CD4-positive, alpha-beta T cell treated with Interleukin-2 at 100 ng/mL for 4 hours (primary cell): ENCODE measurements around the gene GSK3B.

Experiments used
- DNase-seq: peaks from one replicate; pipeline ENCODE4 v3.0.0-alpha.2; 2020; ENCODE audit warnings: low spot score

Gene GSK3B

DNA sequence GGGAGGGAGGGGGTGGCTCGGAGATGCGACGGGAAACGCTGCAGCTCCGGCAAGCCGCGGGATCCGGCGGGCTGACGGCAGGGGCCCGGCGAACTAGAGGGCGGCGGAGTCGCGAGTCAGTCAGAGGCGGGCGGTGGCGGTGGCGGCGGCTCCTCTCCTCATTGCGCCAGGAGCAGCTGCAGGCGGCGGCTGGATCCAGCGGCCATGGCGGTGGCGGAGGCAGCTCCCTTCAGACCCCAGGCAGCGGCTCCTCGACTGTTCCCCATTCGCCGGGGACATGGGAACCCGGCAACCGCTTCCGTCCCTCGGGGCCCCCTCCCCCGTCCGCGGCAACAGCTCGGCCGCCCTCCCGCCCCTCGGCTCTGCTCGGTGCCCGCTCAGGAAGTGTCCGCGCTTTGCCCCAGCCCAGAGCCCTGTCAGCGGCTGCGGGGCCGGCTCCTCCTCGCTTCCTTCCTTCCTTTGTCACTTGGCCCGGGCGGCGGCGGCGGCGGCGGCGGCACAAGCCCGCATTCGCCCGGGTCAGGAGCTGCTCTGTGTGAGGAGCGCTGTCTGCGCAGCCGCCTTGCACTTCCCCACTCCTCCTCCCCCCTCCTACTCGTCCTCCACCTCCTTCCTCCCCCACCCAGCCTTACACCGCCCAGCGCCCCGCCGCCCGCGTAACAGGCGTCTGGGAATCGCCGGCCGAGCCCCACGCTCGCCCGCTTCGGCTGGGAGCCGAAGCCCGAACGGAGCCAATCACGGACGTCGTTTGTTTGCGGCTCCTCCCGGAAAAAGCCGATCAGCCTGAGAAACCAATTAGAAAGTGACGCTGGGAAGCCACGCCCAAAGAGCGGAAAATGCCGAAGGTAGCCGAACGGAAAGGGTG lies at the start of gene GSK3B:
Gene GSK3B (minus strand): TSS at position 537 of the 865 bp plus-strand sequence. CDS start 1,013 bp downstream, outside the sequence.
- peak; percentile 64 for DNase-seq

DNA sequence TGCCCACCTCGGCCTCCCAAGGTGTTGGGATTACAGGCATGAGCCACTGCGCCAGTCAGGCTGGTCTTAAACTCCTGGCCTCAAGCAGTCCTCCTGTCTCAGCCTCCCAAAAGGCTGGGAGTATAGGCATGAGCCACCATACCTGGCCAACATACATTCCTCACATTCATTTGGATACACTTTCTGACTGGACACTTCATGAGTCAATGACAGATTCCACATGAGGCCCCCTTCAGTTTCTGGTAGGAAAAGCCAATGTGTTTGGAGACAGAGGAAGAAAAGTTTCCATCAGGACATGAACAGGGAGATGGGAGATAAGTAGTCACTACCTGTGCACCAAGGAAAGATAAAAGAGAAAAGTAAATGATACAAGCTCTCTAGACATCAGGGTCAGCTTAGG lies 49.4 kb upstream of the GSK3B start:
- no peak for DNase-seq

DNA sequence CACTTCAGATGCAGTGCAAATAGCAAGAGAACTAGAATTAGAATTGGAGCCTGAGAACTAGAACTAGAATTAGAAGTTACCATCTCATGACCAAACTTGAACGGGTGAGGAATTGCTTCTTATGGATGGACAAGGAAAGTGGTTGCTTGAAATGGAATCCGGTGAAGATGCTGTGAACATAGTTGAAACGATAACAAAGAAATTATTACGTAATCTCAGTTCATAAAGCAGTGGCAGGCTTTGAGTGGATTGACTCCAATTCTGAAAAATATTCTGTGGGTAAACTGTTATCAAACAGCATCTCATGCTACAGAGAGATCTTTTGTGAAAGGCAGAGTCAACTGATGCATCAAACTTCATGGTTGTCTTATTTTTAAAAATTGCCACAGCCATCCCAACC lies 48.0 kb upstream of the GSK3B start:
- DNase-seq: no peak

DNA sequence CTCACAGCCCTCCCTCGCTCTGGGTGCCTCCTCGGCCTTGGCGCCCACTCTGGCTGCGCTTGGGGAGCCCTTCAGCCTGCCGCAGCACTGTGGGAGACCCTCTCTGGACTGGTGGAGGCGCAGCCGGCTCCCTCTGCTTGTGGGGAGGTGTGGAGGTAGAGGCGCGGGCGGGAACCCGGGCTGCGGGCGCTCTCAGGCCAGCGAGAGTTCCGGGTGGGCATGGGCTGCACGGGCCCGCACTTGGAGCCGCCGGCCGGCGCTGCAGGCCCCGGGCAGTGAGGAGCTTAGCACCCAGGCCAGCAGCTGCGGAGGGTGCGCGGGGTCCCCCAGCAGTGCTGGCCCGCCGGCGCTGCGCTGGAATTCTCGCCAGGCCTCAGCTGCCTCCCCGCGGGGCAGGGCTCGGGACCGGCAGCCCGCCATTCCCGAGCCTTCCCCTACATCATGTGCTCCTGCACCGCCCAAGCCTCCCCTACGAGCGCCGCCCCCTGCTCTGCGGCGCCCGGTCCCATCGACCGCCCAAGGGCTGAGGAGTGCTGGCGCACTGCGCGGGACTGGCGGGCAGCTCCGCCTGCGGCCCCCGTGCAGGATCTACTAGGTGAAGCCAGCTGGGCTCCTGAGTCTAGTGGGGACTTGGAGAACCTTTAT lies 46.0 kb upstream of the GSK3B start:
- no peak for DNase-seq

DNA sequence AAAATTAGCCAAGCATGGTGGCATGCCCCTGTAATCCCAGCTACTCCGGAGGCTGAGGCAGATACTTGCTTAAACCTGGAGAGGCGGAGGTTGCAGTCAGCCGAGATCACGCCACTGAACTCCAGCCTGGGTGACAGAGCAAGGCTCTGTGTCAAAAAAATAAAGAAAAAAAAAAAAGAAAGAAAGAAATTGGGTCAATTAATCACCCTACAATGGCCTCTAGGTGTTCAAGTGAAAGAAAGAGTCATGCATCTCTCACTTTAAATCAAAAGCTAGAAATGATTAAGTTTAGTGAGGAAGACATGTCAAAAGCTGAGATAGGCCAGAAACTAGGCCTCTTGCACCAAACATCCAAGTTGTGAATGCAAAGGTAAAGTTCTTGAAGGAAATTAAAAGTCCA lies 44.9 kb upstream of the GSK3B start:
- DNase-seq: no peak

DNA sequence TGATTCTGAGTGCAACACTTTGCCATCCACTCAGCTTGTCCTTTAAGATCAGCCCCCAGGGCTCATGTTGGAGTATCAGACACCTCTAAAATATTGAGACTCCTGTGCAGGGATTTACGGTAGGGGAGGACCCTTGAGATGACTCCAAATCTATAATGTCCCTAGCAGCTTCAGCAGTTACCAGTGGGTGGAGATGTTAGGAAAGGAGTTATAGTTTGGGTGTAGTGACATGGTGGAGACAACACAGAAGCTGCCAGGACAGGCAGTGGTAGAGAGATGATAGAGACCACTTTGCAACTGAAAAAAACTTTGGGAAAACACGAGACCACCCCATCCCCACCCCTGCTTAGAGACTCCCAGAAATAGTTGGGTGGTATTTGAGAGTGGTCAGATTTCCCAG lies 43.3 kb upstream of the GSK3B start:
- DNase-seq: no peak

DNA sequence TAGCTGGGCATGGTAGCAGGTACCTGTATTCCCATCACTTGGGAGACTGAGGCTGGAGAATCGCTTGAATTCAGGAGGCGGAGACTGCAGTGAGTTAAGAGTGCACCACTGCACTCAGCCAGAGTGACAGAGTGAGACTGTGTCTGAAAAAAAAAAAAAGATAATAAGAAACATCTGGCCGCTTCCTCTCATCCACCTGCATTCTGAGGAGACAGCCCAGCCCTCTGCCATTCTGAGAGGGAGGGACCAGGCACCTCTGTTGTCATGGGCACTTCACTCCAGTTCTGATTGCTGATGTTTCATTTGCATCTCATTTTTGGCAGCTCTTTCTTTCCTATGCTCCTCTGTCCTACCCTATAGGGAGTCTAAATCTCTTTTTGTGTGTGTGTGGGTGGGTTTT lies 36.4 kb upstream of the GSK3B start:
- no peak for DNase-seq

DNA sequence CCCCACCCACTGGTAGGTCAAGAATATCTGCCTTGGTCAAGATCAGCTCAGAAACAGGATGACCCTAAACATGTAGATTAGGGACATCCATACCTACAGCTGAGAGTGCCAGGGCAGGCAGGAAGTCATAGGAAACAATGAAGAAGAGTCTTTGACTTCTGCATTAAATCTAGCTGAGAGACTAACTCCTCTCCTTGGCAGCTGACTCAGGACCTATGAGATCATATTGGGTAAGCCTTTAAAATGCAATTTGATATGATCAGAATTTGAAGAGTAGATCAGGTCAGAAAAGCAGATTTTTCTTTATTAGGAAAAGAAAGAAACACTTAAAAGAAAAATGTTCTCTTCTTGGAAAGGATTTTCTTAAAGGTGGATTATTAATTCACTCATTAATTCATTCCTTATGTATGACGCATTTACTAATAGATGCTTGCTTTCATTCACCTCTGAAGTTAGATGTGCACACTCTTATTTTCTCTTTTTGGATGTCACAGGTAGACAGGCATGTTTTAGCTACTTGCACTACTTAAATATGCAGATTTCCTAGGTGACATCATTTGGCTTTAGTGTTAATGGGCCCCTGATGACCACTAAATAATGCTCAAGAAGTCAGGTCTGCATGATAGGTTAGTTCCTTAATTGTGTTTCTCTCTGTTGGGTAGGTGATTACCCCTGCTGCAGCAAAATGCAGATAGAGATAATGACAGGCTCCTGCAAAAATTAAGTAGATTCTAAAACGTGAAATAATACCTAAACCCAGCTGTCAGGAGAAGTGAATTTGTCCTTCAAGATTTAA lies 35.7 kb upstream of the GSK3B start:
- DNase-seq: no peak

DNA sequence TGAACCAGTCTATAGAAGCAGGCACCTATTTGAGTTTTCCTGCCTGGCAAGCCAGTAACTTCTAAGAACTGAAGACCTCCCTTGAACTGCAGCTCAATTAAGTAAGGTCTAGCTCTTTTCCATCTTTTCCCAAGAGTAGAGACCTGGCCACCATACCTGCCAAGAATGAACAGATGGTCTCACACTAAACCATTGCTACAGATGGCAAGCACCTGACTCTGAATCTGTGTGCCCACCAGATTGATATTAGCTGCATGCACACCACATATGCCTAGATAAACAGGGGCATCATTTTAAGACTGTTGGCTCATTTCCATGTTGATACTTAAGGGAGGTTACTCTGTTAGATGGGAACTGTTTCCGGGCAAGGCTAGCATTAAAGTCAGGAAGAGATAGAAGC lies 34.8 kb upstream of the GSK3B start:
- no peak for DNase-seq

DNA sequence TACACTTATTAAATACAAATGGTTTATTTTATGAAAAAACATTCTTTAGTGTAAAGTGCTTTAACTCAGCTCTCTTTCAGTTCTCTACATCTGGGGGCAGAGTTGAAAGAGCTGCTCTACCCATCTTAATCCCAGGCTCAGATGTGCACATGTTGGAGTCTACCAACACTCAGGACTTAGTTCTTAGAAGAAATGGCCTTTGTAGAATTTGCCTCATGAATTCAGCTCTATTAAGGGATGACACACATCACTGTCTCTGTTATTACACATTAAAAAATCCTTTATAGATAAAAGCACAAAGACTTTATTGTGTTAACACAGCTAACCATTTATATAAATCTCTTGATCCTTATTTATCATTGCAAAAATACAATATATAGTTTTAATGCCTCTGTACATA lies 31.7 kb upstream of the GSK3B start:
- no peak for DNase-seq

DNA sequence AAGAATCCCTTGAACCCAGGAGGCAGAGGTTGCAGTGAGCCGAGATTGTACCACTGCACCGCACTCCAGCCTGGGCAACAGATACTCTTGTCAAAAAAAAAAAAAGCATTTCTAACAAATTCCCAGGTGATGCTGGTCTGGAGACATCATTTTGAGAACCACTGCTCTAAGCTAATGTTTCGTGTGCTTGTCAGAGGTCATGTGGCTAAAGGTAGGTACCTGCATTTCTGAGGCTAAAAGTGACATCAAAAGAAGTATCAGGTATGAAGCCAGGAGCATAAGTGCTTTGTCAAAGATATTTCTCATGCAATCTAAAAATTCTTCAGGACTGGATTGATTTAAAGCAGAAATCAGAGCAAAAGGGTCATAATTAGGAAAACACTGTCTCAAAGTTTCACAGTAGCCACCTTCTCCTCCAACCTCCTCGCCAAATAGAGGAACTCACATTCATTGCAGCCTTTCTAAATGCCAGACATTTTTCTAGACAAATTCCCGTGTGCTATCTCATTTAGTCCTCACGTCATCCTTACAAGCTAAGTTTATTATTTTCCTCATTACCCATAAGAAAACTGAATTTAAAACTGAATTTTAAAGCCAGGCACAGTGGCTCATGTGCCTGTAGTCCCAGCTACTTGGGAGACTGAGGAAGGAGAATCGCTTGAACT lies 25.7 kb upstream of the GSK3B start:
- DNase-seq: no peak

DNA sequence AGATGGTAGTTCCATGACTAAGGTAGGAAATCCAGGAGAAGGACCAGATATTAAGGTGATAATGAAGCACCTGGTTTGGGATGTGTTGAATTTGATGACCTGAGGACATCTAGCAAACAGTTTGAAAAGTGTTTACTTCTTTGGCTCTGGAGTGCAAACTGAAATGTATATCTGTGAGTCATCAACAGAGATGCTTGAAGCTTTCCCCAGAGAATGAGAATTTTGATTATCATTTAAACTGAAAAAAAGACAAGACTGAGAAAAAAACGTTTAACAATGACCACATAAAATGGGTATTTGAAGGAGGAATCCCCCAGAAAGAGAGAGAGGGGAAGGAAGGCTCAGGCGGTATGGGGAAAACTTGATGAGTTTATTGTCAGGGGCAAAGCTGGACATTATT lies 20.7 kb upstream of the GSK3B start:
- no peak for DNase-seq

DNA sequence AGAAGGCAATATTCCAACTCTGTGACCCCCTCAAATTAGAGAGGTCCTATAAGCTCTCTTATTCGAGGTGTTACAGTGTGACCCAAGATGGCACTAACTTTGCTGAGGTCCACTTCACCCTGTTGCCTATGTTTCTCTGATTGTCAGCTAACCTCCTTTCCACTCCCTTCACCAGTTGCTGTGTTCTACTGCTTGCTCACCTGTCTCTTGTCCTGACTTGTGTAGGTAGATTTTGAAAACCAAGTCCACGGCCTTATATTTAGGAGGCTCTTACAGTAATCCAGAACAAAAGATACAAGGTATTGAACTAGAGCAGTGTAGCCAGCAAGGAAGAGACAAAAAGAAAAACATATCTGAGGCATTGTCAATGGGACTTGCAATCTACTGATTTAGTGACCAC lies 20.1 kb upstream of the GSK3B start:
- no peak for DNase-seq

DNA sequence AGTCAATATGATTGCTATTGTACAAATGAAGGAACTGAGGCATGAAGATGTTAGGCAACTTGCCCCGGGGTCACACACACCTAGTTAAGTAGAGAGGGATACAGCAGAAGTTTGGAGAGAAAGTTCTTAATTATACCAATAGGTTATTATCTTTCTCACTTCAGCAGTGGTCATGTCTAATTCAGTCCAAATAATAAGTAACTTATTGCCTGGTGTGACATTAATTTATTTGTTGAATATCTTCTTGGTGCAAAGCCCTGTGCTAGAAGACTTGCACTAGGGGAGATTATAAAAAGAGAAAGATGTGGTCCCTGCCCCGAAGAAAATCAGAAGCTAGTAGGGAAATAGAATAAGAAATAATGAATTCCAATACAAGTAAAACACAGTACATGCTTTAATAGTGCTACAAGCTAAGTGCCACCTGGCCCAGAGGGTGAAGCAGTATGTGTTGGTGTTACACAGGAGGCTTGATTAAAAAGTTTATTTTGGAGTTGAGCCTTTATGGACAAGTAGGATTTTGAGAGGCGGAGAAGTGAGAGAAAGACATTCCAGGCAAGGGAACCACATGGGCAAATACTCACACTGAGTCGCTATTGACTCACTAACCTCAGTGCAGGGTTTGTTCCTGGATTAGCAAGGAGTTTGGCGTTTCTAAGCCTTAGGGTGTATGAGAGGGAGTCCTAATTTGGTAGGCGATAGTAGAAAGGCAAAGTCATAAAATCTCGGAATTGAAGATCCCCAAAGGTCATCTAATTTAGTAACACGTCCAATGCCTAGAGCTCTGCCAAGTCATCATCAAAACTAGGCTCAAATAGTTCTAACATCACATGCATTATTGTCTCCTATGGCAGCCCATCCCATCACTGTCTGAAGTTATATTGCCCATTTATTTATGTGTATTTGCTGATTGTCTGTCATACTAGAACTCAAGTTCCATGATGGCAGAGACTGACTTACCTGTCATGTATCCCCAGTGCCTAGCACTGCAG lies 19.2 kb upstream of the GSK3B start:
- no peak for DNase-seq

DNA sequence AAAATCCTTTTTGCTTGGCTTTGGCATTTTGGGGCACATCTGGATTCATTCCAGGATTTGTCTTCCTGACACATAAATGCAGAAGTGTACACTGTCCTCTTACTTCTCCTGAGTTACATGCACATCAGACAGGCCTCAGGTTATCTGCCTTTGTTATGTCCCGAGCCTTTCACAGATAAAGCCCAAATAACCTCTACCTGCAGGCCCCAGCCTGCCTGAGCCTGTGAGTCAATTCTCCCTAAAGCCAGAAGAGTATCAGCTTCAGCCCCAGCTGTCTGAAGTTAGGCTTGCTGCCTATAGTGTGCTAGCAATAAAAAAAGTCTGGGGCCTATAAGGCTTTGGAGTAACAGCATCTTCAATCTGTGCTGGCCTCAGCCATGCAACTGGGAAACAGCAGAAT lies 17.7 kb upstream of the GSK3B start:
- DNase-seq: no peak

DNA sequence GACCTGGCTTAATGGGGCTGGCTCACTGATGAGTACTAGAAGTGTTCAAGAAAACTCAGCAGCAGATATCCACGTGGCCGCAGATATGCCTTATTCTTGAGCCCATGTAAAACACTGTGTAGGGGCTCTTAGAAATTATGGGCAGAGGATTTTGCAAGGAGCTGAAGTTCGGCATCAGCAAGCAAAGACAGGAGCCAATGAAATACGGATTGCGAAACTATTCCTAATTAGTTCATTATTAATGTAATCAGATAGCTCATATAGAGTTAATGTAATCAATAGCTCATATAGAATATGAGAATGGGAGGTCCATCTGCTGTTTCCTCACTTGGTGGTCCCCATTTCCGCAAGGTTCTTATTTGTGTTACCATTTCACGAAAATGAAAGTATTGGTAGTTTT lies 9.0 kb upstream of the GSK3B start:
- DNase-seq: no peak

DNA sequence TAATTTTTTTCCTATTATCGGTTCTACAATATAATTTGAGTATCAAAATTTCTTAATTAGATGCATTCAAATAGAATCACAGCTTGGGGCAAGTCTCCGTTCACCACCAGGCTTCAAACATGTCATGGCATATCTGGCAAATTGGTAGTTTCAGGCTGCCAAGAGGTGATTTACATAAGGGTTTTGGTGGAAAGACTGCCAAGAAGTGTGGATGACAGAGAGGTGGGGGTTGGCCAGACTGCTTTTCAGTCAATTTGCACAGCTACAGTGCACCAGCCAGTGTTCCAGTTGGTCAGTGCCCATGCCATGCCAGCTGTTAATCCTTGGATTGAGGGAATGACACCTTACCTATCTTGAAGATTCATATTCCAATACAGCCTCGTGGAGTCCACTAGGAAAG lies 8.4 kb upstream of the GSK3B start:
- DNase-seq: no peak

DNA sequence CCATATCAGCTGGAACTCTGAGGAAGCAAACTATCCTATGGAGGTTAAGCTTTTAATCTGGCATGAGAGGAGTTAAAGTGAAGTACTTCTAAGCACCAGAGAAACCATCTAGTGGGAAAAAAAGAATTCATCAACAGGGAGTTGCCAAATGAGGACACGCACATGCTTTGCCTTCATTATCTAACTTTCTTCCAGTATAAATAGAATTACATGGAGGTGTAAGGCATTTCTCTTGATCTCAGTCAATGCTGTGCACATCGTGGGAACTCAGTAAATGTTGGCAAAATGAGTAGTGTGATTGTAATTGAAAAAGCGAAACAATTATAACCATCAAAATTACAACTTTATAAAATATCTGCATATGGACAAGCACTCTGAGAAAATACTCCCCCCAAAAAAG lies 8.0 kb upstream of the GSK3B start:
- no peak for DNase-seq

DNA sequence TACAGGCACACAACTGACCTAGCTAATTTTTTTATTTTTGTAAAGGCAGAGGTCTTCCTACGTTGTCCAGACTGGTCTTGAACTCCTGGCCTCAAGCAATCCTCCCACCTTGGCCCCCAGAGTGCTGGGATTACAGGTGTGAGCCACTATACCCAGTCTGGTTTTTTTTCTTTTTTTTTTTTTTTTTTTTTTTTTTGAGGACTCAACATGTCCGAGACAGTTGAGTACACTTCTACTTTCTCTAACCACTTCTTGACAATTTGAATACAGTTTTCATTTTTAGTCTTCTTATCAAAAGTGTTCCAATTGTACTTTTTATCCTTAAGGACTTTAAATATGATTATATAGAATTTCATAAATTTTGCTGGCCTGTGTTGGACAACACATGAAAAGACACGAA lies 7.4 kb upstream of the GSK3B start:
- no peak for DNase-seq

DNA sequence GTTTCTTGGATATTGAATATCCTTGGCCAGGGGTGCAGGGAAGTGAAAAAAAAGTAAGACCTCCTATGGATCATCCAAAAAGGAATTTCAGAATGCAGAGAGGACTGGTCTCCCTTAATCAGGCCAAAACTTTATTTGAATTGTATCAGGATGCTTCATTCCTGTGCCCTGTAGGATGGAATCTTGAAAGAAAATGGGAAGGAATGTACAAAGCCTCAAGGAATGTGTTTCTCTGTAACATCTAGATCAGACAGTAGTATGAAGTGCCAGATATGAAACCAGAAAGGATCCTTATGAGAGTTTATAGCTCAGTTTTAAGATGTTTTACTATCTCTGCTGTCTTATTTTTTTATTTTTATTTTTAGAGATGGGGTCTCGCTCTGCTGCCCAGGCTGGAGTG lies 6.5 kb upstream of the GSK3B start:
- no peak for DNase-seq

DNA sequence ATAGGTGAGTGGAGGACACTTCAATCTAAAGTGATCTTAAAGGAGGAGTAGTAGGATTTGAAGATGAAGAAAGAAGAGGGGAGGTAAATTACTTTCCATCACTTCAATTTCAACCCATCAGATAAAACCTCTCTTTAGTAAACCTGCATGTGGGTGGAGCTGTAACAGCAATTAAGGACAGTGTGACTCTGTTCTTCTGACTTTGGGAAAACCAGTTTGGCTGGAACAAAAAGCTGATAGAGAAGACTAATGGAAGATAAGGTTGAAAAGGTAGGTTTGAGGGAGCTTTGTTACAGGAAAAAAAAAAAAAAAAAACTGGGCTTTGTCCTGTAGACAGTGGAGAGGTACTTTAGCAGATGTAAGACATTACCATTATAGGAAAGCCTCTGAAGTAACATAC lies 4.5 kb upstream of the GSK3B start:
- no peak for DNase-seq
